A549 (cell line): ENCODE measurements around the gene CHFR. TPM values are rescaled to one million over a fixed set of nuclear protein-coding genes. Genes with fewer than 3 reads are reported as not detected.
"Not testable (repeated sequence)": the region's sequence is repeated elsewhere in the genome, so short reads cannot be mapped to it uniquely, and the experiment has no call there.

ENCODE experiments used
- ATAC-seq, 2 experiments: fragments of 200-7000 bp in 1 of 2; fragments of >200 bp in 1 of 2; cut with Nextera tagmentation in 1 of 2; cut with Tn5 transposase in 1 of 2; 3 replicates each; pipeline versions ENCODE4 v1.8.0 to v1.9.1; 2018 to 2020; ENCODE audit warnings: mild to moderate bottlenecking in 1 of 2, moderate library complexity in 1 of 2
- CTCF ChIA-PET: fragments of 300-600 bp; sonication (Branson Sonifier 250); formaldehyde crosslinking; extraction: SDS; loops from one replicate; lab custom pipeline; 2021; ENCODE audit warnings: antibody characterized with exemption, inconsistent platforms; lab: Yijun Ruan, JAX
- POLR2A ChIA-PET: fragments of 350-600 bp; formaldehyde crosslinking; extraction: SDS; loops from one replicate; lab custom pipeline; 2021; ENCODE audit warnings: antibody characterized with exemption, inconsistent platforms; lab: Yijun Ruan, JAX
- DNase-seq, 2 experiments: peaks; one replicate each; pipeline versions ENCODE4 v3.0.0 to v3.0.0-alpha.2; 2011 to 2016; ENCODE audit warnings: low read depth in 1 of 2, low spot score in 1 of 2
- FAIRE-seq: peaks from 2 replicates; lab custom pipeline; 2011; peaks lifted over from hg19 to GRCh38; lab: Jason Lieb, UNC
- H3K27ac ChIP-seq, 2 experiments: fragments of >200 bp; sonication (Bioruptor Twin); formaldehyde crosslinking; 3 replicates each; pipeline ENCODE4 v1.5.1; 2016 to 2017
- H3K4me1 ChIP-seq: fragments of >200 bp; sonication (Bioruptor Twin); formaldehyde crosslinking; 3 replicates; pipeline ENCODE4 v1.6.1; 2016
- H3K4me2 ChIP-seq: fragments of >200 bp; sonication (Bioruptor Twin); formaldehyde crosslinking; 3 replicates; pipeline ENCODE4 v1.6.1; 2016
- H3K4me3 ChIP-seq: fragments of >200 bp; sonication (Bioruptor Twin); formaldehyde crosslinking; 3 replicates; pipeline ENCODE4 v1.5.1; 2016
- H3K9me3 ChIP-seq: fragments of >200 bp; sonication (Bioruptor Twin); formaldehyde crosslinking; 3 replicates; pipeline ENCODE4 v1.6.1; 2016
- BHLHE40 ChIP-seq: IDR thresholded peaks from 2 replicates; pipeline ENCODE4 v1.6.1; 2012; ENCODE audit warnings: low read depth, low read length, inconsistent platforms
- CBX2 ChIP-seq: fragments of 200-600 bp; sonication (generic); IDR thresholded peaks from 2 replicates; pipeline ENCODE4 v1.6.1; 2016; ENCODE audit warnings: low read depth, mild to moderate bottlenecking, borderline replicate concordance
- EHF ChIP-seq: fragments of 250-450 bp; sonication (Bioruptor Pico); IDR thresholded peaks from 2 replicates; pipeline ENCODE4 v1.5.0; 2020; ENCODE audit warnings: mild to moderate bottlenecking
- FOSB ChIP-seq: fragments of 250-450 bp; sonication (Bioruptor Pico); IDR thresholded peaks from 2 replicates; pipeline ENCODE4 v1.5.0; 2020; ENCODE audit warnings: mild to moderate bottlenecking, moderate library complexity
- FOSL2 ChIP-seq, 2 experiments: fragments of 450-650 bp in 1 of 2; fragments of >200 bp in 1 of 2; sonication (Bioruptor Twin) in 1 of 2; formaldehyde crosslinking; IDR thresholded peaks; 2 replicates each; pipeline versions ENCODE4 v1.5.0 to v1.6.1; 2016 to 2020; ENCODE audit warnings: mild to moderate bottlenecking in 1 of 2, moderate library complexity in 1 of 2
- GATA3 ChIP-seq: IDR thresholded peaks from 2 replicates; pipeline ENCODE4 v1.6.1; 2012; ENCODE audit warnings: borderline replicate concordance
- HEYL ChIP-seq: fragments of 250-450 bp; sonication (Bioruptor Pico); IDR thresholded peaks from 2 replicates; pipeline ENCODE4 v1.8.0; 2021; ENCODE audit warnings: mild to moderate bottlenecking, moderate library complexity
- JUN ChIP-seq, 2 experiments: fragments of >200 bp; sonication (Bioruptor Twin); formaldehyde crosslinking; IDR thresholded peaks; 2 replicates in 1 of 2; 3 replicates in 1 of 2; pipeline ENCODE4 v1.6.1; 2016 to 2017
- JUNB ChIP-seq: fragments of >200 bp; sonication (Bioruptor Twin); formaldehyde crosslinking; IDR thresholded peaks from 2 replicates; pipeline ENCODE4 v1.6.1; 2016
- KDM1A ChIP-seq: fragments of 200-600 bp; sonication (generic); IDR thresholded peaks from 2 replicates; pipeline ENCODE4 v1.6.1; 2016; ENCODE audit warnings: low read depth, mild to moderate bottlenecking
- MAFK ChIP-seq: fragments of 450-650 bp; IDR thresholded peaks from 2 replicates; pipeline ENCODE4 v1.6.1; 2014; ENCODE audit not compliant: partially characterized antibody
- MYC ChIP-seq: IDR thresholded peaks from 2 replicates; pipeline ENCODE4 v1.6.1; 2012; ENCODE audit warnings: mild to moderate bottlenecking, inconsistent platforms, low read length, improper control_type of control experiment, borderline replicate concordance
- NFE2L2 ChIP-seq: fragments of 150-350 bp; conservative IDR thresholded peaks from 2 replicates; pipeline ENCODE4 v1.6.1; 2014; ENCODE audit warnings: low read length
- NPAS2 ChIP-seq: fragments of 250-450 bp; sonication (Bioruptor Pico); IDR thresholded peaks from 2 replicates; pipeline ENCODE4 v1.8.0; 2022; ENCODE audit warnings: mild to moderate bottlenecking, moderate library complexity, borderline replicate concordance
- POLR2A ChIP-seq: IDR thresholded peaks from 2 replicates; pipeline ENCODE4 v1.6.1; 2012; ENCODE audit warnings: mild to moderate bottlenecking, low read length
- RFX5 ChIP-seq: fragments of 450-650 bp; IDR thresholded peaks from 2 replicates; pipeline ENCODE4 v1.7.1; 2014; ENCODE audit warnings: antibody characterized with exemption, mild to moderate bottlenecking, moderate library complexity
- SMC3 ChIP-seq: fragments of >200 bp; sonication (Bioruptor Twin); formaldehyde crosslinking; IDR thresholded peaks from 3 replicates; pipeline ENCODE4 v1.6.1; 2018; ENCODE audit warnings: inconsistent platforms
- SREBF2 ChIP-seq: fragments of 450-650 bp; IDR thresholded peaks from 2 replicates; pipeline ENCODE4 v1.6.1; 2014; ENCODE audit warnings: mild to moderate bottlenecking, moderate library complexity
- ZC3H11A ChIP-seq: fragments of 450-650 bp; IDR thresholded peaks from 2 replicates; pipeline ENCODE4 v1.6.1; 2014; ENCODE audit warnings: antibody characterized with exemption, mild to moderate bottlenecking
- ZFP36 ChIP-seq: fragments of 450-650 bp; IDR thresholded peaks from 2 replicates; pipeline ENCODE4 v1.6.1; 2014; ENCODE audit warnings: borderline replicate concordance; ENCODE audit not compliant: partially characterized antibody
- ZNF302 ChIP-seq: fragments of 250-450 bp; sonication (Bioruptor Pico); IDR thresholded peaks from 2 replicates; pipeline ENCODE4 v1.9.0; 2021; ENCODE audit warnings: inconsistent platforms, mild to moderate bottlenecking, moderate library complexity
- WGBS: methylation state at CpG from one replicate; pipeline ENCODE4 v1.1.6; 2017; ENCODE audit errors: missing lambda C conversion rate; 5-methylcytosine and 5-hydroxymethylcytosine counted together
- polyA plus RNA-seq, 4 experiments: library from polyadenylated mRNA; depleted of rRNA in 3 of 4; stranded (reverse); fragments of >200 nt; fragmentation: RNase III in 1 of 4; extraction: RNeasy Plus Mini Kit Qiagen cat#74134 plus additional on column Dnase treatment in 1 of 4; gene quantifications; 2 replicates in 3 of 4; 3 replicates in 1 of 4; pipeline ENCODE4 v1.2.3, GENCODE V29; 2011 to 2017
- TF ChIP-seq, protein P1 (sequence below): IDR thresholded peaks from 2 replicates; pipeline ENCODE4 v1.6.1; 2012; ENCODE audit warnings: low read depth, borderline replicate concordance
- TF ChIP-seq, protein P2 (sequence below): fragments of 200-600 bp; sonication (generic); IDR thresholded peaks from 2 replicates; pipeline ENCODE4 v1.6.1; 2016; ENCODE audit warnings: antibody characterized with exemption, mild to moderate bottlenecking, moderate library complexity
- TF ChIP-seq, protein P3 (sequence below): fragments of 150-350 bp; IDR thresholded peaks from 2 replicates; pipeline ENCODE4 v1.6.1; 2014; ENCODE audit warnings: low read depth, mild to moderate bottlenecking, low read length
- TF ChIP-seq, protein P4 (sequence below): IDR thresholded peaks from 2 replicates; pipeline ENCODE4 v1.6.1; 2012

CHFR gene
- polyA plus RNA-seq, 2 of the 4 experiments (the other 2 are of a cell fraction), result 20.9 to 38.8 TPM

DNA sequence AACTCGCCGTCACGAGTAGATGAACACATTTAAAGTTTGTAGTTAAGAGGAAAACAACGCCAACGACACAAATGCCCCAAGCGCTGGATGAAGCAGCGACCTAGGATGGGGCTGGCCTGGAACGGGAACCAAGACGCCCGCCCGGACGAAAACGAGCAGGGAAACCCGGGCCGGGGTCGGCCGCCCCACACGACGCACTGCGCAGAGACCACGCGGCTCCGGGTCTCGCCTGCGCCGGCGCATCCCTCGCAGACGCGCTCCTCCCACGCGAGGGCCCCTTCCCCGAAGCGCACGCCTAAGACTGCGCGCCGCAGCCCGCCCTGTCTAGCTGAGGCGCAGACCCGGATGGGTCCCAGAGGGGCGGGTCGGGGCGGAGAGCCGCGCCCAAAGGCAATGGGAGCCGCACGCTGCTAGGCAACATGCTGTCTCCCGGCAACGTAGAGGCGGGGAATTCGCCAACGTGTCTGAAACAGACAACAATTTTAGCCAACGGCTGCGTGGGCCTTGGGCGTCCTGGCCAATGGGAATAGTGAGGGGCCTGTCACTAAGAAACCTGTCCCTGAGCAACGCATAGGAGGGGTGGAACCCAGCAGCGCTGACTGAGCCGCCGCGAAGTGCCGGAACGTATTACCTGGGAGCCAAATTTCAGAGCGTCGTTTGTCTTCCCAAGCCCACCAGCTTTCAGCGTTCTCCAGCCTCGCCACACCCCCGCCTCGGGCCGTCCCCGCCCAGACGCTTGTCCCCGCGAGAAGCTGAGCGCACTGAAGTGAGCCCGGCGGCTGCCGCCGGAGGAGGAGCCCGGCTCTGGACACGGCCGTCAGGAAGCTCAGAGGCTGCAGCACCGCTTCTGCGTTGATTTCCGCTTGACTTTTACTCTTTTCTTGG is 21.0 kb upstream of the CHFR start:
- no peak for FAIRE-seq
- CTCF ChIA-PET, result no interaction called here
- no peak for ATAC-seq
- no peak for DNase-seq
- Histone ChIP-seq H3K4me1 (no peaks in the 10 kb centered on the region), H3K27ac (no peak overlapping the region), H3K4me3 (no peak overlapping the region), H3K4me2 (no peak overlapping the region)
- 69% methylated on average over 80 of the region's 85 CpGs for WGBS
- POLR2A ChIA-PET, result no interaction called here
- TF ChIP-seq NFE2L2 (no peak), MYC (no peak), HEYL (CRISPR knock-in tag) (no peak), ZC3H11A (no peak), SMC3 (no peak), EHF (no peak), NPAS2 (CRISPR knock-in tag) (no peak), RFX5 (no peak), FOSL2 (IDR thresholded peaks at IDR 0.05) (no peak), FOSL2 (CRISPR knock-in tag; IDR thresholded peaks at IDR 0.05) (no peak), BHLHE40 (no peak), POLR2A (no peak), ZNF302 (no peak), JUN (IDR thresholded peaks at IDR 0.05) (no peak), FOSB (CRISPR knock-in tag) (no peak)
- TF ChIP-seq, protein P1, sequence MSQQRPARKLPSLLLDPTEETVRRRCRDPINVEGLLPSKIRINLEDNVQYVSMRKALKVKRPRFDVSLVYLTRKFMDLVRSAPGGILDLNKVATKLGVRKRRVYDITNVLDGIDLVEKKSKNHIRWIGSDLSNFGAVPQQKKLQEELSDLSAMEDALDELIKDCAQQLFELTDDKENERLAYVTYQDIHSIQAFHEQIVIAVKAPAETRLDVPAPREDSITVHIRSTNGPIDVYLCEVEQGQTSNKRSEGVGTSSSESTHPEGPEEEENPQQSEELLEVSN, result no peak
- TF ChIP-seq, protein P2, sequence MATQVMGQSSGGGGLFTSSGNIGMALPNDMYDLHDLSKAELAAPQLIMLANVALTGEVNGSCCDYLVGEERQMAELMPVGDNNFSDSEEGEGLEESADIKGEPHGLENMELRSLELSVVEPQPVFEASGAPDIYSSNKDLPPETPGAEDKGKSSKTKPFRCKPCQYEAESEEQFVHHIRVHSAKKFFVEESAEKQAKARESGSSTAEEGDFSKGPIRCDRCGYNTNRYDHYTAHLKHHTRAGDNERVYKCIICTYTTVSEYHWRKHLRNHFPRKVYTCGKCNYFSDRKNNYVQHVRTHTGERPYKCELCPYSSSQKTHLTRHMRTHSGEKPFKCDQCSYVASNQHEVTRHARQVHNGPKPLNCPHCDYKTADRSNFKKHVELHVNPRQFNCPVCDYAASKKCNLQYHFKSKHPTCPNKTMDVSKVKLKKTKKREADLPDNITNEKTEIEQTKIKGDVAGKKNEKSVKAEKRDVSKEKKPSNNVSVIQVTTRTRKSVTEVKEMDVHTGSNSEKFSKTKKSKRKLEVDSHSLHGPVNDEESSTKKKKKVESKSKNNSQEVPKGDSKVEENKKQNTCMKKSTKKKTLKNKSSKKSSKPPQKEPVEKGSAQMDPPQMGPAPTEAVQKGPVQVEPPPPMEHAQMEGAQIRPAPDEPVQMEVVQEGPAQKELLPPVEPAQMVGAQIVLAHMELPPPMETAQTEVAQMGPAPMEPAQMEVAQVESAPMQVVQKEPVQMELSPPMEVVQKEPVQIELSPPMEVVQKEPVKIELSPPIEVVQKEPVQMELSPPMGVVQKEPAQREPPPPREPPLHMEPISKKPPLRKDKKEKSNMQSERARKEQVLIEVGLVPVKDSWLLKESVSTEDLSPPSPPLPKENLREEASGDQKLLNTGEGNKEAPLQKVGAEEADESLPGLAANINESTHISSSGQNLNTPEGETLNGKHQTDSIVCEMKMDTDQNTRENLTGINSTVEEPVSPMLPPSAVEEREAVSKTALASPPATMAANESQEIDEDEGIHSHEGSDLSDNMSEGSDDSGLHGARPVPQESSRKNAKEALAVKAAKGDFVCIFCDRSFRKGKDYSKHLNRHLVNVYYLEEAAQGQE, result no peak
- TF ChIP-seq, all 56 proteins: peak for 0
- peaks cover 78% of the 10 kb centered on the region for H3K9me3 ChIP-seq

DNA sequence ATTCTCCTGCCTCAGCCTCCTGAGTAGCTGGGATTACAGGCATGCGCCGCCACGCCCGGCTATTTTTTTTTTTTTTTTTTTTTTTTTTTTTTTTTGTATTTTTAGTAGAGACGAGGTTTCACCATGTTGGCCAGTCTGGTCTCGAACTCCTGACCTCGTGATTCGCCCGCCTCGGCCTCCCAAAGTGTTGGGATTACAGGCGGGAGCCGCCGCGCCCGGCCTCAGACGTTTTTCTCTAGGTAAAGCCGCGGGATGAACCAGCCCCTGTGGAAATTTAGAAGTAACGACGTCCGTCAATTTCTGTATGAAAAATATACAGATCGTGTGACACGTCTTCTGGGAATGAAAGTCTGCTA is 20.4 kb upstream of the CHFR start:
- not testable (repeated sequence) for H3K4me2 ChIP-seq

DNA sequence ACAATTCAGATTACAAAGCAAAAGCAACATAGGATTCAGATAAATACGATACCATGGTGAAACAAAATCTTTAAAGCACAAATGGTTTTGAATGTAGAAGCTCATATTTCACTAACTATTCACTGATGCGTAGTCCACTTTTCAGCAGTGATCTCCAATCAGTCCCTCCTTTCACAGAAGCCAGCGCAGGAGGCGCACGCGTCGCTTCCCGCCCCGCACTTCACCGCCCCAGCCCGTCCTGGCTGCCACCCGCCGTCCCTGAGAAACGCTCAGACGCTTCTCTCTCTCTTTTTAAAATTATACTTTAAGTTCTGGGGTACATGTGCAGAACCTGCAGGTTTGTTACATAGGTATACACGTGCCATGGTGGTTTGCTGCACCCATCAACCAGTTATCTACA is 19.8 kb upstream of the CHFR start:
- ATAC-seq (no peak), FAIRE-seq (no peak), DNase-seq (no peak)
- H3K4me2 ChIP-seq, result no peak overlapping the region
- POLR2A ChIA-PET, result no interaction called here
- no peaks in the 10 kb centered on the region for H3K4me1 ChIP-seq
- 67% methylated on average over 16 of the region's 16 CpGs for WGBS
- CTCF ChIA-PET, result no interaction called here
- peaks cover 84% of the 10 kb centered on the region for H3K9me3 ChIP-seq
- TF ChIP-seq FOSB (CRISPR knock-in tag), result no peak
- TF ChIP-seq CBX2, result no peak
- TF ChIP-seq MAFK, result no peak
- no peak for TF ChIP-seq KDM1A
- TF ChIP-seq, protein P3, sequence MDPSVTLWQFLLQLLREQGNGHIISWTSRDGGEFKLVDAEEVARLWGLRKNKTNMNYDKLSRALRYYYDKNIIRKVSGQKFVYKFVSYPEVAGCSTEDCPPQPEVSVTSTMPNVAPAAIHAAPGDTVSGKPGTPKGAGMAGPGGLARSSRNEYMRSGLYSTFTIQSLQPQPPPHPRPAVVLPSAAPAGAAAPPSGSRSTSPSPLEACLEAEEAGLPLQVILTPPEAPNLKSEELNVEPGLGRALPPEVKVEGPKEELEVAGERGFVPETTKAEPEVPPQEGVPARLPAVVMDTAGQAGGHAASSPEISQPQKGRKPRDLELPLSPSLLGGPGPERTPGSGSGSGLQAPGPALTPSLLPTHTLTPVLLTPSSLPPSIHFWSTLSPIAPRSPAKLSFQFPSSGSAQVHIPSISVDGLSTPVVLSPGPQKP, result no peak
- no peak for TF ChIP-seq JUNB
- TF ChIP-seq, protein P4, sequence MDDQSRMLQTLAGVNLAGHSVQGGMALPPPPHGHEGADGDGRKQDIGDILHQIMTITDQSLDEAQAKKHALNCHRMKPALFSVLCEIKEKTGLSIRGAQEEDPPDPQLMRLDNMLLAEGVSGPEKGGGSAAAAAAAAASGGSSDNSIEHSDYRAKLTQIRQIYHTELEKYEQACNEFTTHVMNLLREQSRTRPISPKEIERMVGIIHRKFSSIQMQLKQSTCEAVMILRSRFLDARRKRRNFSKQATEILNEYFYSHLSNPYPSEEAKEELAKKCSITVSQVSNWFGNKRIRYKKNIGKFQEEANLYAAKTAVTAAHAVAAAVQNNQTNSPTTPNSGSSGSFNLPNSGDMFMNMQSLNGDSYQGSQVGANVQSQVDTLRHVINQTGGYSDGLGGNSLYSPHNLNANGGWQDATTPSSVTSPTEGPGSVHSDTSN, result no peak
- TF ChIP-seq ZFP36, result no peak
- no peak for TF ChIP-seq RFX5
- no peak for TF ChIP-seq GATA3
- TF ChIP-seq SREBF2, result no peak
- H3K4me3 ChIP-seq, result no peak overlapping the region
- no peak overlapping the region for H3K27ac ChIP-seq

More for the DNA sequence above, 20.4 kb upstream of the CHFR start:
- DNase-seq, H3K4me1 ChIP-seq, H3K27ac ChIP-seq, ATAC-seq, H3K4me3 ChIP-seq, CTCF ChIA-PET, FAIRE-seq, POLR2A ChIA-PET: not testable (repeated sequence)
- WGBS, result 62% methylated on average over 23 of the region's 23 CpGs
- peaks cover 80% of the 10 kb centered on the region for H3K9me3 ChIP-seq
